Fibroblast of lung (primary cell): ENCODE measurements around the gene RASGEF1C. TPM values are rescaled to one million over a fixed set of nuclear protein-coding genes. Genes with fewer than 3 reads are reported as not detected.

Experiments used
- DNase-seq, 2 donors: peaks; one replicate each; pipeline versions ENCODE4 v3.0.0 to v3.0.0-alpha.2; 2010; ENCODE audit warnings: low read depth in 2 of 2
- H2AFZ ChIP-seq: 2 replicates; pipeline ENCODE4 v1.5.1; 2012; ENCODE audit warnings: low read length, control low read depth, inconsistent platforms
- H3K27ac ChIP-seq: 2 replicates; pipeline ENCODE4 v1.5.1; 2011; ENCODE audit warnings: low read length, control low read depth; ENCODE audit not compliant: insufficient read depth
- H3K27me3 ChIP-seq: 2 replicates; pipeline ENCODE4 v1.5.1; 2011; ENCODE audit warnings: mild to moderate bottlenecking, low read length; ENCODE audit not compliant: control insufficient read depth, insufficient read depth
- H3K36me3 ChIP-seq: 2 replicates; pipeline ENCODE4 v1.5.1; 2011; ENCODE audit warnings: low read length; ENCODE audit not compliant: control insufficient read depth, insufficient read depth
- H3K4me1 ChIP-seq: 2 replicates; pipeline ENCODE4 v1.5.1; 2011; ENCODE audit warnings: low read length; ENCODE audit not compliant: control insufficient read depth, insufficient read depth; ENCODE audit errors: extremely low read depth
- H3K4me2 ChIP-seq: 2 replicates; pipeline ENCODE4 v1.5.1; 2011; ENCODE audit warnings: low read length, control low read depth; ENCODE audit not compliant: insufficient read depth; ENCODE audit errors: extremely low read depth
- H3K4me3 ChIP-seq, 4 experiments: fragments of 200-600 bp in 1 of 4; sonication (generic) in 1 of 4; replicated peaks in 1 of 4; 2 replicates each; pipeline ENCODE4 v1.5.1; 2011 to 2016; ENCODE audit warnings: low read length in 4 of 4, low read depth in 3 of 4, mild to moderate bottlenecking in 3 of 4, control low read depth in 2 of 4, inconsistent platforms in 1 of 4, mixed read lengths in 1 of 4; ENCODE audit not compliant: insufficient read depth in 1 of 4; ENCODE audit errors: control extremely low read depth in 1 of 4
- H3K79me2 ChIP-seq: 2 replicates; pipeline ENCODE4 v1.5.1; 2012; ENCODE audit warnings: mild to moderate bottlenecking, low read length, inconsistent platforms; ENCODE audit not compliant: control insufficient read depth, insufficient read depth
- H3K9ac ChIP-seq: 2 replicates; pipeline ENCODE4 v1.5.1; 2011; ENCODE audit warnings: mild to moderate bottlenecking, low read length, control low read depth; ENCODE audit not compliant: insufficient read depth
- H3K9me3 ChIP-seq: 2 replicates; pipeline ENCODE4 v1.5.1; 2012; ENCODE audit warnings: low read depth, low read length; ENCODE audit not compliant: control insufficient read depth, insufficient read depth
- H4K20me1 ChIP-seq: 2 replicates; pipeline ENCODE4 v1.5.1; 2011; ENCODE audit warnings: low read length; ENCODE audit not compliant: control insufficient read depth, insufficient read depth; ENCODE audit errors: extremely low read depth
- CTCF ChIP-seq, 2 donors: IDR thresholded peaks in 1 of 2; conservative IDR thresholded peaks in 1 of 2; 1 replicate in 1 of 2; 2 replicates in 1 of 2; pipeline ENCODE4 v1.5.1; 2011 to 2012; ENCODE audit warnings: low read length in 2 of 2, control low read depth in 1 of 2, inconsistent platforms in 1 of 2, low read depth in 1 of 2, mild to moderate bottlenecking in 1 of 2
- EZH2 ChIP-seq: IDR thresholded peaks from 2 replicates; pipeline ENCODE4 v1.5.1; 2012; ENCODE audit warnings: low read length, control low read depth, mild to moderate bottlenecking; ENCODE audit errors: missing control alignments
- polyA plus RNA-seq, 2 donors: library from polyadenylated mRNA; depleted of rRNA in 1 of 2; stranded (reverse) in 1 of 2; unstranded in 1 of 2; fragments of >200 nt; gene quantifications; 2 replicates each; pipeline ENCODE4 v1.2.1, GENCODE V29; 2011 to 2012; ENCODE audit warnings: missing spikeins in 1 of 2
- total RNA-seq: library from RNA; depleted of rRNA; stranded (reverse); fragments of >200 nt; gene quantifications from 2 replicates; pipeline ENCODE4 v1.2.1, GENCODE V29; 2014

The RASGEF1C gene
- total and polyA plus RNA-seq, 2 donors (not counting 1 experiment from before 2014, with no cell fraction given): under 0.01 TPM; not detected in 1

DNA sequence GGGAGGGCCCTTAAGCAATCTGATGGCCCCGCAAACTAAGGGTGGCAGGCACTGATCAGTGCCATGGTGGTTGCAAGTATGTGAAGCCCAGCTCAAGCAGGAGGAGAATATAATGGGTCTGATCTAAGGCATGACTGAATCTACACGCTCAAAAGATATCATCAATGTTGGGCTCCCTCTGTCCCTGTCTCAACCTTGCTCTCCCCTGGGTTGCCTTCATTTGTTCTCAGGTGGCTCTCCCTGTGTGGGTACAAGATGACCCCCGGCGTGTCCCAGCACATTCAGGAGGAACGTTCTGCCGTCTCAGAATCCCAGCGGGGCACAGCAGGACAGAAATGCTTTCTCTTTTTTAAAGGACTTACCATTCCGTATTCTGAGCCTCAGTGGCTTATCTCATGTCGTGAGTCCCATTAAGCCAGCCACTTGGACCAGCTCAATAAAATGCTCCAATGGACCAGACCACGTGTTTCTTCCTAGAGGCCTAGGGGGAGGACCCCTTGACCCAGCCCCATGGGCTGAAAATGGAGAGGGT lies 125.4 kb downstream of the RASGEF1C start:
- Histone ChIP-seq H2AFZ (no peak overlapping the region), H3K27ac (no peak overlapping the region), H3K4me1 (no peaks in the 10 kb centered on the region), H3K9me3 (no peaks in the 10 kb centered on the region), H3K36me3 (no peaks in the 10 kb centered on the region), H3K27me3 (no peaks in the 10 kb centered on the region), H3K4me2 (no peak overlapping the region), H4K20me1 (no peaks in the 10 kb centered on the region), H3K4me3 (no peak overlapping the region), H3K79me2 (no peaks in the 10 kb centered on the region), H3K9ac (no peak overlapping the region)
- no peak for TF ChIP-seq EZH2
- no peak for TF ChIP-seq CTCF (conservative IDR thresholded peaks at IDR 0.05 in 1 of 2, IDR thresholded peaks at IDR 0.05 in 1 of 2; ENCODE audit: low read depth in 1 of 2, low read length in 2 of 2)
- no peak for DNase-seq

DNA sequence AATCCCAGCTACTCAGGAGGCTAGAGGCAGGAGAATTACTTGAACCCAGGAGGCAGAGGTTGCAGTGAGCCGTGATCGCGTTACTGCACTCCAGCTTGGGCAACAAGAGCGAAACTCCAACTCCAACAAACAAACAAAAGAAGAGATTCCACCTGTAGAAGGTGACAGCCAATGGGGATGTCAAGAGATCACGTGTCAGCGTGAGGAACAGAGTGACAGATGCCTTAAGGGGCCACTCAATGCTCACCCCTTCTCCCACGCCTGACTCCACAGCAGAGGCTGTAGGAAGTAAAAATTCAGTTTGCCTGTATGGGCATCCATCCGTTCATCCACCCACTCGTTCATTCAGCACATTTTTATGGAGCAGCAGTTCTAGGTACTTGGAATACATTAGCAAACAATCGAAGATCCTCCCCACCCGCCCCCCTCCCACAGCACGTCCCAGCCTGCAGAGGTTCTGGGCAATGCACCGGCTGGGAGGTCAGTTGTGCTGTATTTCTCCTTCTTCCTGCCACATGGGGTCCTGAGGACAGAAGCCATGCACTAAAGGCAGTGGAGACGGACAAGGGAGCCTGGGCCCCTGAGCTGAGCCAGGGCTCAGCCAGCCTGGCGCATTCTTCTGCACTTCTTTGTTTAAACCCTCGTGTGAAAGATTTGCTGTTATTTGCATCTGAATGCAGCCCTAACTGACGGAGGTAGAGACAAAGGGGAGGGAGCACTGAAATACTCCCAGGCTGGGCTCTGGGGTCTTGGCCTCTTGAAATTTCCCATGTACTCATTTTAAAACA lies 126.2 kb downstream of the RASGEF1C start:
- no peak for TF ChIP-seq CTCF (conservative IDR thresholded peaks at IDR 0.05 in 1 of 2, IDR thresholded peaks at IDR 0.05 in 1 of 2; ENCODE audit: low read depth in 1 of 2, low read length in 2 of 2)
- no peak for TF ChIP-seq EZH2

DNA sequence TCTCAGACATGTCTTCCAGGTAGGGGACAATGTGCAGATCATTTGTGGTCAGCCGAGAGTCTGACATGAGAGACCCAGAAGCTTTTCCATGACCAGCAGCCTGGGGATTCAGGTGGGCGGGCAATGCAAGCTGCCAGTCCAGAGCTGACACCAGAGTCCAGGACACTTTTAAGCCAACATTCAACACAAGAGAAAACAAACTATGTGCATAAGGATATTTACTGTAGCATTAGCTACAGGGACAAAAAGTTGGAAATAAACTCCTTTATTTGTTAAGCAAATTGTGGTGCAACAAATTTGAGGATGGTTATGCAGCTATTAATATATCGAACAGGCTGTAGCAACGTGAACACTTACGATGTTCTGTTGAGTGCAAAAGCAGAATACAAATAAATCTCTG lies 127.5 kb downstream of the RASGEF1C start:
- Histone ChIP-seq H2AFZ (no peak overlapping the region), H3K36me3 (no peaks in the 10 kb centered on the region), H3K4me3 (no peak overlapping the region), H3K9ac (no peak overlapping the region), H3K79me2 (no peaks in the 10 kb centered on the region), H4K20me1 (no peaks in the 10 kb centered on the region), H3K27ac (no peak overlapping the region), H3K4me2 (no peak overlapping the region), H3K9me3 (no peaks in the 10 kb centered on the region), H3K27me3 (no peaks in the 10 kb centered on the region), H3K4me1 (no peaks in the 10 kb centered on the region)
- TF ChIP-seq CTCF (conservative IDR thresholded peaks at IDR 0.05 in 1 of 2, IDR thresholded peaks at IDR 0.05 in 1 of 2; ENCODE audit: low read depth in 1 of 2, low read length in 2 of 2) (no peak), EZH2 (no peak)
- DNase-seq: no peak

More for the DNA sequence above, 126.2 kb downstream of the RASGEF1C start:
- H2AFZ ChIP-seq: no peak overlapping the region
- no peak overlapping the region for H3K9ac ChIP-seq
- H3K4me2 ChIP-seq: no peak overlapping the region
- H3K27ac ChIP-seq: no peak overlapping the region
- no peaks in the 10 kb centered on the region for H4K20me1 ChIP-seq
- no peaks in the 10 kb centered on the region for H3K27me3 ChIP-seq
- H3K9me3 ChIP-seq: no peaks in the 10 kb centered on the region
- H3K4me1 ChIP-seq: no peaks in the 10 kb centered on the region
- no peak for DNase-seq
- no peaks in the 10 kb centered on the region for H3K79me2 ChIP-seq
- H3K4me3 ChIP-seq: no peak overlapping the region
- no peaks in the 10 kb centered on the region for H3K36me3 ChIP-seq
